Forelimb muscle (tissue), 1 donor: ENCODE results near the gene ANAPC1. TPM values are rescaled to one million over a fixed set of nuclear protein-coding genes. Genes with fewer than 3 reads are reported as not detected.
"Not testable (repeated sequence)": the region's sequence is repeated elsewhere in the genome, so short reads cannot be mapped to it uniquely, and the experiment has no call there.

ENCODE experiments used
- DNase-seq: peaks from one replicate; pipeline ENCODE4 v3.0.0-alpha.2; 2013; ENCODE audit warnings: low read depth
- polyA plus RNA-seq: library from polyadenylated mRNA; unstranded; fragments of 120-200 nt; gene quantifications from one replicate; pipeline ENCODE4 v1.2.1, GENCODE V29; 2013; ENCODE audit not compliant: insufficient read length

The ANAPC1 gene
- polyA plus RNA-seq, 1 donor = 19.1 TPM

DNA sequence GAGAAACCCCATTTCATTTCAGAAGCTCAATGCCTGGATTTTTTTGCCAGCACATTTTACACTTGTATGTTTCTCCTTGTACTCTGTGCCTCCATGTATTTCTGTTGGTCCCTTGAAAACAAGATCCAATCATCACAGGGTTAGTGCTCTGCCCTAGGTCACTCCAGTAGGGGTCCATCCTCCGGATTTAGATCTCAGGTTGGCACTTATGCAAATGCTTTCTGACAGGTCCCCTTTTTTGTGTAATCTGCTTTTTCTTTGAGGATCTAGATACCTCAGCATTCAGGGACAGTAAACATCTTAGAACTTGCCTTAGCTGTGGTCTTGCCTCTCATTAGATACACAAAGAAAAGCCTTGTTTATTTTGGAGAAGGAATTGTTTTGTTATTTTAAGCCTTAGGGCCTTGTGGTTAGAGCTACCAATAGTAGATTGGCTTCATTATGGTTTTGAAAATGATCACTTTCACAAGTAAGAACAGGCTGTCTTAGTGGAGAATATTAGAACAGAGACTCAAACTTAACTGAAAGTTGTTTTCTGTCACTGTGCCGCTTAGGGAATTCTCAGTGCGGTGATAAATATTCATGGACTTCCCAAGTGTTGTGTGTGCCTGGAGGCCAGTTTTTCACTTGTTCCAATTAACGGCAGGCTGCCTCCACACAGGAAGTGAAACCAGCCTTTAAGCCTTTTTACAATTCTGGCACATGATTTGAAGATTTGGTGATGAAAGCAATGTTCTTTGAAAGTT is 22.2 kb upstream of the ANAPC1 start:
- DNase-seq = no peak

DNA sequence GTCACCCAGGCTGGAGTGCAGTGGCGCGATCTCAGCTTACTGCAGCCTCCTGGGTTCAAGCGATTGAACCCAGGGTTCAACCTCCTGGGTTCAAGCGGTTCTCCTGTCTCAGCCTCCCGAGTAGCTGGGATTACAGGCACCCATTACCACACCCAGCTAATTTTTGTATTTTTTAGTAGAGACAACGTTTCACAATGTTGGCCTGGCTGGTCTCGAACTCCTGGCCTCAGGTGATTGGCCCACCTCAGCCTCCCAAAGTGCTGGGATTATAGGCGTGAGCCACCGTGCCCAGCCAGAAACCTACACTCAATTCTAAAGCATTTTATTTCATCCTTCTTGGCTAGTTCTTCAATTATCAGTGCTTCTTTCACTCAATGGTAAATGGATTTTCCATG is 21.5 kb upstream of the ANAPC1 start:
- not testable (repeated sequence) for DNase-seq

DNA sequence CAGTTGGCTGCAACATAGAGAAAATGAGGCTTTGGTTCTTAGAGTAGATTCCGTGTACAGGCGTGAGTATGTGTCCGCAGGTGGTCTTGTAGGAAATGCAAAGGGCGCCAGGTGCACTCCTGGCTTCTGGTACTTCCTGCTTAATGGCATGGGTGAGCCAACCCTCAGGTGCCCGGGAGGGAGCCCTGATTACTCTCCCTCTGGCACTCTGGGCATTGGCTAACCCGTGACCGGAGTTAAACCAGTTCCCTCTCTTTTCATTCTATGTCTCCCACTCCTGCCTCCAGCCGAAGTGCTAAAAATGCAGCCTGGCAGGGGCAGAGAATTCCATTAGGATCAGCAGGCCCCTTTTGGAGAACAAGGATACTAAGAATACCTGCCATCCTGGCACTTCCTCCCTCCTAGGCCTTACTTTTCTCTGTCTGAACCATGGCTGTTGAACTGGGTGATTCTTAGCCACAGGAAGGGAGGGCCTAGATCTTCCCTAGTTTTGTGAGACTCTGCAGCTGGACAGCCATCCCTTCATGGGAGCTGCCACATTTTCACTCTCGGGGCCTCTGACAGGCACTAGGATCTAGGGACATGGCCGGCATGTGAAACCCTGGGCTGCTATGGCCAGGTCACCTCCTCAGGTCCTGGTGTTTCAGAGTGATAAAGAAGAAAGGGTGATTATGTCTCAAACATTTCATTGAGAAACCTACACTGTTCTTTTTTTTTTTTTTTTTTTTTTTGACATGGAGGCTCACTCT is 20.9 kb upstream of the ANAPC1 start:
- DNase-seq = no peak

DNA sequence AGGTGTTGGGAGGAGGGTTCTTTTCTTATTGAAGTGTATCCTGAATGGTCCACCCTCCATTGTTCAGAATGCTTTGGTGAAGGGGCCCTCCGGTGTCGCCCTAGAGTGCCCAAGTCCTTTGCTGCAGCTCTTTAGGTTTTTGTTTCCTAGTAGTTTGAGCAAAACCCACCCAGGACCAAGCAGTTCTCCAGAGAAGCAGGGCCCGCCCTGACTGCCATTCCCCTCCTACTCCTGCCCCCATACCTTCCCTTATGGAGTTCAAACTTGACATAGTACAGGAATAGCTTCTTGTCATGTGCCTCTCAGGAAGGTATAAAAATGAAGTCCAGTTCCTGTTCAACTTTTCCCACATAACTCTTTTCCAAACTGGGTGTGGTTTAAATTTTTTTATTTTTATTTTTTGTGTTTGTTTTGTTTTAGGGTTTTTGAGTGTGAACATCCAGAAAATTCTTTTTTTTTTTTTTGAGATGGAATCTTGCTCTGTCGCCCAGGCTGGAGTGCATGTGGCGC is 20.0 kb upstream of the ANAPC1 start:
- DNase-seq = no peak

DNA sequence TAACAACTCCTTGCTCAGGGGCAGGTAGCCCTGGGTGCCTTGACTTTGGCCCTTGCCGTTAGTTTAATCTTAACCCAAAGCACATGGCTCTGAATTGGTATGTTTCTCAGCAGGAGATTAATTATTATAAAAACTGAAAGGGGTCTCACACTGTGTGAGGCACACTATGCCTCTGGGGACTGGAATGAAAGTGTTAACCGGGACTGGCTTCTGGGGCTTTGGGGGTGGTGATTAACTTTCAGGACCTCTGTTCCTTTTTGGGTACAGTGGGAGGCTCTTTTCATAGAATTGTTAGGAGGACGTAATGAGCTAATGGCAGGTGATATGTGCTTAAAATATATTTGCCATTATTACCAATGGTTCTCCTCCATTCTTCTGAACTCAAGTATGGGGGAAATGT is 19.5 kb upstream of the ANAPC1 start:
- DNase-seq = no peak

DNA sequence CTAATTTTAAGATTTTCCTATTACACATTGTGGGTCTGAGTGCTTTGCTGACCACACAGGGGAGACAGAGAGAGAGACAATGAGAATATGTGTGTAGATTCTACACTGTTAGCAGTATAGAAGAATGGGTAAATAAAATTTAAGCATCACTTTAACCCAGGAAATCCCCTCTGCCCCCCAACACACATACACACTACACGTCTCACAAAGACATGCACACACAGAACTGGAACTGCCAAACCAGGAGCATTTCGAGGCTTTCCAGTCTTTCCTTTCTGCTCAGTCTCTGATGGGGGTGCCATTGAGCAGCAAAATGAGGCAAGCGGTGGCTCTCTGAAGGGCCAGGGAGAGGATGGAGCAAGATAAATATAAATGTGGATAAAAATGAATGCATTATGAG is 16.9 kb upstream of the ANAPC1 start:
- DNase-seq = no peak

DNA sequence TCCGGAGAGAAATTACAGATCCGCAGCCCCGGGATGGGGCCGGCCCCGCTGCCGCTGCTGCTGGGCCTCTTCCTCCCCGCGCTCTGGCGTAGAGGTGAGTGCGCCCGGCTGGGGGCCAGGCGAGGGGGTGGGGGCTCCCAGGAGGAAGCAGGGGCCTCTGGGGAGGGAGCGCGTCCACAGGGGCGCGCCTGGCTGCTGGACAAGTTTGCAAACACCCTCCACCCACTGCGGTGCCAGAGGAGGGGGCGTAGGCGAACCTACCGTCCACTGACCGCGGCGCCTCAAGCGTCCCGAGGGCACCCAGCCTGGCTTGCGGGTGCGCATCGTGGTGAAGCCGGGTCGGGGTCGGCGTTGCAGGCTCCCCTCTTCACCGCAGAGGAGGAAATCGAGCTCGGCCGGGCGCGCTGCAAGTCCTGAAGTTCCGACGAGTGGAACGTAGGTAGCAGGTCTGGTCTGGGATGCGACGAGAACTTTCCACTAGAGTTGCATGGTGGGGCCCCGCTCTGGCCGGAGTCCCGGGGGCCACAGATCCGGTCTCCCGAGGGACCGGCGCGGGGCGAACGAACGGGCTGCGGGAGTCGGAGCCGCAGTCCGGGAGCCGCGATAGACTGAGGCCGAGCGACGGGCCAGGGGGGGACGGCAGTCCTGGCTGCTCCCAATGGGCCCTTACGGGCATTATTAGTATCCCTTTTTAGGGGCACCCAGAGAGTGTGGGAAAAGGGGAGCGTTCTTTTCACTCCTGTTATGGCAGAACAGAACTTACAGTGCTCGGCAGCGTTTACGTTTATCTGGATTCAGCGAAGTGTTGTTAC is 14.9 kb upstream of the ANAPC1 start:
- DNase-seq = no peak

DNA sequence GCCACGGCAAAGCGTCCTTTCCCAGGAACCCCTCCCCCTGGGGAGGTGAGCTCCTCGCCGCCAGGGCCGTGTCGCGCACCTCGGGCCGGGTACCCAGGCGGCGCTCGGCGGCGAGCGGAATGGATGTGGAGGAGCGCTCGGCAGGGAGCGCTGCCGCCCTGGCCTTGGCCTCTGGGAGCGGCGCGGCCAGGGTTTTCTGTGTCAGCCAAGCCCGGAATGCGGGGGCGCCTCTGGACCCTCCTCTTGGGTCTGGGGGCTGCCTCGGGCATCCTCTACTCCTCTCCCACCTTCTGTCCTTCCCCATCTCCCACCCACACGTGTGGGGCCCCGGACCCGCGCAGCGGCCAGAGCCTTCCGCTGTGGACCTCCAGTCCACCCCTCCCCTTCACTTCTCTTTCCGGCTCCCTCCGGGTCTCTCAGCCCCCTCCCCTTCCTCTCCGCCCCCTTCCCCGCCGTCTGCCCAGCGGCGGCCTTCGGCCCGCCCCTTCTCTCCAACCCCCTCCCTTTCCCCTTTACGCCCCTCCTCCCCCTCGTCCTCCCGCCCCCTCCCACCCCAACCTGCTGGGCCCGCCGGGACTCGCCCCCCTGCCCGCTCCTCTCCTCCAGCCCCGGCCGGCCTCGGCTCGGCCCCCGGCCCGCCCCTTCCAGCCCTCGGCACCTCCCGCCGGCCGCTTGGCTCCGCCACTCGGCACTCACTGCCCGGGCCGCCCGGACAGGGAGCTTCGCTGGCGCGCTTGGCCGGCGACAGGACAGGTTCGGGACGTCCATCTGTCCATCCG is 14.1 kb upstream of the ANAPC1 start, which contains the start of gene MERTK:
TSS of gene MERTK (plus strand) at position 684 of the 779 bp plus-strand sequence. CDS start 129 bp downstream, outside the sequence.
- peak; percentile 80 for DNase-seq

DNA sequence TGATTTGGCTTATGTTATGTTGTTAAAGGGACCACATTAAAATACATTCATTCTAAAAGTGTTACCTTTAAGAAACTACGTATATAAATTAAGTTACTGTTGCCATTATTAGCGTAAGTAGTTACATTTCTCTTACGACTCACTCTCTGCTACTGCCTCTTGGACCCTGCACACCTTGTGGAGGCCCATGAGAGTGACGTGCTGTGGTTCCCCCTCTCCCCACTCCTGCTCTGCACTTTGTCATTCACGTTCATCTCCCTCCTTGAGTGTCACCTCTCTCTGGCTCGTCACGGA is 13.6 kb upstream of the ANAPC1 start:
- DNase-seq = no peak

DNA sequence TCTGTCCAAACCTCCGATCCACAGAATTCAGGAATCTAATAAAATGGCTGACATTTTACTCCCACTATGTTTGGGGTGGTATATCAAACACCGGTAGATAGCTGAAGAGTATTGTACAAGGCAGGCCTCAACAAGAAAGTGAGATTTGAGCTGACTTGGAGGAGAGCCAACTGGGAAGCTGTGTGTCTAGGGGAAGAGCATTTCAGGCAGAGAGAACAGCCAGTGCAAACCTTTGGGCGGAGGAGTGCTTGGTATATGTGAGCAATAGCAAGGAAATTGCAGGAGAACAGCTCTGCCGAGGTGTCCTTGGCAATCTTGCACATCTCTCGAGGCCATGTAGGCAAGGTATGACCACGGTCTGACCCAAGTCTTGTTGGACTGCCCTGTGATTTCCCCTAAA is 12.6 kb upstream of the ANAPC1 start:
- no peak for DNase-seq

DNA sequence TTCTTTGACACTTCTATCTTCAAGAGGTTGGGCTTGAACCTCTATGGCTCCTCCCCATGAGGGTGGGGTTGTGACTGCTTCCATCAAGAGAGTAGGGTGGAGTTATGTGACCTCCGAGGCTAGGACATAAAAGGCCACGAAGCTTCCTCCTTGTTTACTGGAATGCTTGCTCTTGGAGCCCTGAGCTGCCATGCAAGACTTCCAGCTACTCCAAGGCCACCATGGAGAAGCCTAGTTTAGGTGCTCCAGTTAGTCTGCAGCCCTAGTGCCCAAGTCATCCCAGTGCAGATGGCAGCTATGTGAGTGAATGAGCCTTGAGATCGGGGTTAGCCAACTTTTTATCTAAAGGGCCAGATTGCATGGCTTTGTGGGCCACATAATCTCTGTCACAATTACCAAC is 12.0 kb upstream of the ANAPC1 start:
- no peak for DNase-seq

DNA sequence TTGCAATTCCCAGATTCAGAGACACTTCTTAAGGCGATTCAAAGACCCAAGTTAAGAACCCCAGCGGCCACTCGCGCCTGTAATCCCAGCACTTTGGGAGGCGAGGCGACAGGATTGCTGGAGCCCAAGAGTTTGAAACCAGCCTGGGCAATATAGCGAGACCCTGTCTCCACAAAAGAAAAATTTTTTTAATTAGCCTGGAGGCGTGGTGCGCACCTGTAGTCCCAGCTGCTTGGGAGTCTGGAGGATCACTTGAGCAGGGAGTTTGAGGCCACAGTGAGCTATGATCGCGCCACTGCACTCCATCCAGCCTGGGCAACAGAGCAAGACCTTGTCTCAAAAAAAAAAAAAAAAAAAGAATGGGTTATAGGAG is 585 bp upstream of the ANAPC1 start:
- DNase-seq = no peak

DNA sequence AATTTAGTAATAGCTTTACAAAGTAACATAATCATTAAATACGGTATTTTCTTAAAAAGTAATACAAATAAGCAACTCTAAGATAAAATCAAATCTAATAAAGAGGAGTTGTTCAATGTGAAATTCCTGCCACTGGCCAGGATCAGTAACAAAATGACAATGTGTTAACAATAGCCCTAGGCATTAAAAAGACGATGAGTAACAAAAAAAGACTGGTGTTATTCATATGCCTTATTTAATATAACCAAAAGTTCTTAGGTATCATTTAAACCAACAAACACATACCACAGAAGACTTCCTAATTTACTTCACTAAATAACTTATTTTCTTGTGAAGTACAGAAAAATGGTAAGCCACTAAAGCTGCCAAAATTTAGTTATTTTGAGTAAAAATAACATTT is 11.2 kb downstream of the ANAPC1 start:
- not testable (repeated sequence) for DNase-seq

DNA sequence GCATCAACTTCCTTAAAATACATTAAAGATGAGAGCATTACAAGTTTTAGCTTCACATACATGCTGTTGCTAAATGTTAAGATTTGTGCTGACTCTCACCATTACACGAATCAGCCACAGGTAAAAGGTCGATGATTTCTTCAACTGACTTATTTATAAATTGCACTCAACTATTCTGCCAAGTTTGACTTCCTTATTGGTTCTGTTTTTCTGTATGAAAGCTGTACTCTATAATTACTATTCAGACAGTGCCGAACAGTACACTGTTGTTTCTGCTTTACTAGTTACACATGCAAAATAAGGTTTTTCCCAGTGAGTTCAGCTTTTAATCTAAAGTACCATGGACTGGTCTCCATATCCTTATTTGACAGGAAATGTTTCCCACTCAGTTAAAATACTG is 18.9 kb downstream of the ANAPC1 start:
- not testable (repeated sequence) for DNase-seq

DNA sequence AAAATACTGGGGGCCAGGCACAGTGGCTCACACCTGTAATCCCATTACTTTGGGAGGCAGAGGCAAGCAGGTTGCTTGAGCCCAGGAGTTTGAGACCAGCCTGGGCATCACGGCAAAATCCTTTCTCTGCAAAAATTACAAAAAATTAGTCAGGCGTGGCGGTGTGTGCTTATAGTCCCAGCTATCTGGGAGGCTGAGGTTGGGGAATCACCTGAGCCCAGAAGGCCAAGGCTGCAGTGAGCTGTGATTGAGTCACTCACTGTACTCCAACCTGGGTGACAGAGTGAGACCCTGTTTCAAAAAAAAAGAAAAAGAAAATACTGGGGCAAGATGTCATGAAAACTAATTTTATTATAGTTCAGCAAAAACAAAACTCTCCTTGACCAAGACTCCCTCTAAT is 24.0 kb downstream of the ANAPC1 start:
- not testable (repeated sequence) for DNase-seq

DNA sequence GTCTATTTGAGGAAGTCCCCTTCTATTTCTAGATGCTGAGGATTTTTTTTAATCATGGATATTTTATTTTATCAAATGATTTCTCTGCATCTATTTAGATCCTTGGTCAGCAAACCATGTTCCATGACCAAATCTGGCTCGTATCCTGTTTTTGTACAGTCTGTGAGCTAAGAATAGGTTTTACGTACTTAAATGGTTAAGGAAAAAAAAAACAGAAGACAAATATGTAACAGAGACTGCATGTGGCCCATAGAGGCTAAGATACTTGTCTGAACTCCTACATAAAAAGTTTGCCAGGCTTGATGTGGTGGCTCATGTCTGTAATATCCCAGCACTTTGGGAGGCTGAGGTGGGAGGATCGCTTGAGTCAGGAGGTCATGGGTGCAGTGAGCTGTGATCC is 31.4 kb downstream of the ANAPC1 start:
- DNase-seq = not testable (repeated sequence)

DNA sequence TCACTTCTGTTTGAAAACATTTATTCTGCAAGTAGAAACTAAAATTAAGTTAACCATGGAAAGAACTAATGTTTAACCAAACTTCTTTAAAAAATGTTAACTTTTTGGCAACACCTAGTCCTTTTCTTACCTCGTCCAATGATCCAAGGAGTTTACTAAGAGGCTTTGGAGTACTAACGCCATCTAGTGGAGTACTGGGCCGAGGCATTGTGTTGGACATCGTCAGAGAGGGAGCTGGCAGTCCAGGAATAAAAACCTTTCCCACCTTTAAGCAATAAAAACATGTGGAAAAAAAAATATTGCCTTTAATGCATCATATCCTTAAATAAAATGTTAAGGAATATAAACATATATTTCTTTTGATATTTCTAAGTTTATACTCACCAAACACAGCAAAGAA is 33.3 kb downstream of the ANAPC1 start:
- peak; percentile 5 for DNase-seq

DNA sequence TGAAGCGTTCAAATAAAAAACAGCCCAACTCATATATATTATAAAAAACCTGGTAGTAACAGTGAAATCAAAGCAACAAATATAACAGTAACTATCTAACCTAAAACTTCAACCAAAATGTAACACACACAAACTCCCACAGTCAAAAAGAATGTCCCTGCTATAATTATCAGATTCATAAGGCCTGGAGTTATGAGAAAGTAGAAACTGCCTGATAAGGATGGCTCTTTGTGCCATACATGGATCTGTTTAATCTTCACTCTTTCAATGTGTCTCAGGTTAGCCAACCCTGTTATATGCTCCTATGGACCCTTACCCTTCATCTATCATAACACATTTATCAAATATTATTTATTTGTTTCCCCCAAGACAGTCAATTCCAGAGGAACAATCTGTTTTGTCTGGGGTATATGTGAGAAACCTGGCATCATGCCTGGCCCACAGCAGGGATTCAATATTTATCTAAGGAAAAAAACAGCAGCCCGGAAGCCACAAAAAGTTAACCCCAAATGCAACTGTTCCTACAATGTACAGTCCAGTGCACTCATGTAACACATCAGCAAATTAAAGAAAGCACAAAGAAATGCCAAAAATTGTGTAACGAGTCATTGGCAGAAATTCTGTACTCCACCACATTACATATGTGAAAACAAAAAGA is 44.2 kb downstream of the ANAPC1 start:
- not testable (repeated sequence) for DNase-seq

DNA sequence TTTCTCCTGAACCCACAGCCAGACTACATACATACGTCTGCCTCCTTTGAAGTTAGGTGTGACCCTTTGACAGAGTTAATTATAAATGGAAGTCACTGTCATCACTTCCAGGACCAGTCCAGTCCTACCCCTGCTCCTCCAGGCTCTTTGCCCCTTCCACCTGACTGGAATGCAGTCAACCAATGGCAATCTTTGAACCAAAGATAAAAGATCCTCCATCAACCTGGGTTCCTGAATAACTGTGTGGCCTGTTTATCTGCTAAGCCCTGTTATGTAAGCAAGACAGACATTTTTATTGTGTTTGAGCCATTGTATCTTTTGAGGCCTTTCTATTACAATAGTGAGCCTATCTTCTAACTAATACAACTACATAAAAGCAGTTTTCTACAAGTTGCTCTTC is 45.0 kb downstream of the ANAPC1 start:
- DNase-seq = not testable (repeated sequence)

DNA sequence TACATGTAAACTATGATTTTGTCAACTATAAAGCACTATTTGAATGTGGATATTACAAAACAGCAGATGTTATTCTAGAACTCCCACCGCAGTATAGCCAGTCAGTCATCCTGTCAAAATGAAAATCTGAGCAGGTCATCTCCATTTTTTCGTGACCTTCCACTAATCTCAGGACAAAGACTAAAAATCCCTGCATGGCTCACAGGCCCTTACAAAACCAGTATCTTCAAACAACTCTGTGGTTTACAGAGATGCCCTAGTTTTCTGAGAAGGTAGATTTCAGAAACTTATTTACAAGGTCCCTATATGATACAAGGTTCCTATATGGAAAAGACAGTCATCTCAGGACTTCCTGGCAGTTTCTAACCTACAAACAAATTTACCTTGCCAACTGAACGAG is 49.8 kb downstream of the ANAPC1 start:
- not testable (repeated sequence) for DNase-seq

DNA sequence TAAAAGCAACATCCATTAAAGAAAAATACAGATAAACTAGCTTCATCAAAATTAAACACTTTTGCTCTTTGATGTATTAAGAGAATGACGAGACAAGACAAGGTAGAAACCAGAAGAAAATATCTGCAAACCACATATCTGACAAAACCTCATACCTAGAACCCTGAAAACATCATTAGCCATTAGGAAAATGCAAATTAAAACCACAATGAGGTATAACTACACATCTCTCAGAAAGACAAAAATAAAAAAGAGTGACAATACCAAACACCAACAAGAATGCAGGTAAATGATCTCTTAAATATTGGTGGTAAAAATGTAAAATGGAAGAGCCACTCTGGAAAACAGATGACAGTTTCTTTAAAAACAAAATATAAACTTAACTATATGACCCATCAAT is 53.5 kb downstream of the ANAPC1 start:
- DNase-seq = not testable (repeated sequence)
